ENCODE measurements around the gene IL1B. TPM values are rescaled to one million over a fixed set of nuclear protein-coding genes. Genes with fewer than 3 reads are reported as not detected.

The IL1B gene
- total RNA-seq, 2 donors from 2014 or later, result 0.59 to 2.2 TPM

DNA sequence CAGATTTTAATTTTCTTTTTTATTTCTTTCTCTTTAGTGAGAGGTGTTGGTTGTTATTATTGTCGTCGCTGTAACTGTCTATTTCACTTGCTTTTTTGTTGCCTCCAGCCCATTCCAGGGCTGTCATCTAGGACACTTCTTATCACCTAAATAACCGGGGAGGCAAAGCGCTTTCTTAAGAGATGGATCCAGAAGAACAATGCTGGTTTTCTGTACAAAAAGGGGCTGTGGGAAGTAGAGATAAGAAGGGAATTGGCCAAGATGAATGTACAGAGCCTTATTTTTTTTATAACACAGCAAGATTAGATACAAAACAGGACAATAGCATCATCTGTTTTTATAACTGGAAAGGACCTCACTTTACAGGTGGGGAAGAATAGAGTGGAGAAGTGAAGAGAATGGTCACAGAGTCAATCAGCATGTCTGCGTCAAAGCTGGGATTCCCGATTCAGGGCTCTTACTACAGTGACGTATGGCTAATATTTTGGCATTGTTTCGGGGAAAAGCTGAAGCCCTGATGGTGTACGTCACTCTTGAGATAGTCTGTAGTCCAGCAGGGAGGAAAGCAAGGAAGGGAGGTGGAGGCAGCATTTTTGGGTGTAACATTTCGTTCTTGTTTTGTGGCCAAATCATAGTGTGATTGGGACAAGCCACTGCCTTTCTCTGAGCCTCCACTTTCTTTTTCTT lies 23.2 kb downstream of the IL1B start:
- intact Hi-C loops (cut with DNase I), result no loop called here
- DNase-seq (no peak), ATAC-seq (no peak)

DNA sequence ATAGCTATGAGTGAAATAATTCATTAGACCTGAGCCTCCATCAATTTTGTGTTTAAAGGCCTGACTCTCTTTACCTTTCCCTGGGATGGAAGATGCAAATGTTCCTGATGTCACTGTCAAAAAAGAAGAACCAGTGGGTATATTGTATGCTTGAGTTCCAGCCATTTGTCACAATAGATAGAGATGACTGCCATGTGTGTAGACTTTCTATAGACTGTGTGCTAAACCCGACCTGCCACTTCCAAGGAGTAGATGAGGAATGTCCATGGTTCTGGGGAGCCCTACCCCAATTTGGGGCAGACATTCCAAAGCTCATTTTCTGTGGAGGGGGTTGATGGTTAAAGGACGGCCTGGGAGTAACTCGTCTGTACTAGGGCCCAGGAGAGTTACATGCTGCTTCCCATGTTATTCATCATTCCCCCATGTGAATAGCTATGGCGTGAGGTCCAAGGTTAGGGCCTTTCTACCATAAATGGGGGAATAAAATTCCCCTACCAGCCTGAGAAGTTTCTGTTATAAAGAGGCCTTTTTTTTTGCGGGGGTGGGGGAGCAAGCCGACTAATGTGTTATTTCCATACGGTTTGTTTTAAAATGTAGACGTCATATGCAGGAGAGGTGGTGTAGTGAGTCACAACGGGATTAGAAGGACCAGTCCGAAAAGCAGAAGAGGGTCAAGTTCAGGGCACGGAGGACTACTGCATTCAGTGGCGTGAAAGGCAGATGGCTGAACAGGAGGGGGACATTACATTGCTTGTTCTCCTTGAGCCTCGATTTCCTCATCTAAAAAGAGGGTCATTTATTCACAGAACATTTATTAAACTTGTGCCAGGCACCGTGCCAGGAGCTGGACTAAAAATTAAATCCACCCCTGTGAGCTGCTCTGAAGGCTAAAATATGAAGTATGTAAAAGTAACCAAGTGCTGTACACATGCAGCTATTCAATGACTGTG lies 24.0 kb downstream of the IL1B start:
- DNase-seq, result no peak
- intact Hi-C loops (cut with DNase I), result no loop called here
- ATAC-seq, result peak in 1 of 2 donors; percentile 21

DNA sequence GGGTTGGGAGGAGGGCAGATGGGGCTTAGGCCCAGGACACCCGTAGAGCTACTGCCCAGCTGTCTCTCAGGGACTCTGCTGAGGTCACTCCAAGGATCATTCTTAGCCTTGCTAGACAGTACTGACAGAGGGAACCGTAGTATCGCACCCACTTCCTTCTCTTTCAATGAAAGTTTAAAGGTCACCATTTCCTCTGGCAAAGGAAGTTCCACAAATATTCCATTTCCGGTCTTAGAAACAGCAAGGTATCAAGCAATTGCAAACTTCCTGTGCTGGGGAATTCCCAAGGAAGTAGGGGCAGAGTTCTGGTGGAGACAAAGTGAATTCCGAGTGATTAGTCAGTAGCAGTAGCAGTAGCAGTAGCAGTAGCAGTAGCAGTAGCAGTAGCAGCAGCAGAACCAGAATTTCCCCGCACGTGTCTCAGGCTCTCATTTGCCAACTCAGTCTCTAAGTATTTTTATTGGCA lies 24.7 kb downstream of the IL1B start:
- intact Hi-C loops (cut with DNase I), result no loop called here
- DNase-seq (peak; percentile 38), ATAC-seq (peak; percentile 85 to 86)

DNA sequence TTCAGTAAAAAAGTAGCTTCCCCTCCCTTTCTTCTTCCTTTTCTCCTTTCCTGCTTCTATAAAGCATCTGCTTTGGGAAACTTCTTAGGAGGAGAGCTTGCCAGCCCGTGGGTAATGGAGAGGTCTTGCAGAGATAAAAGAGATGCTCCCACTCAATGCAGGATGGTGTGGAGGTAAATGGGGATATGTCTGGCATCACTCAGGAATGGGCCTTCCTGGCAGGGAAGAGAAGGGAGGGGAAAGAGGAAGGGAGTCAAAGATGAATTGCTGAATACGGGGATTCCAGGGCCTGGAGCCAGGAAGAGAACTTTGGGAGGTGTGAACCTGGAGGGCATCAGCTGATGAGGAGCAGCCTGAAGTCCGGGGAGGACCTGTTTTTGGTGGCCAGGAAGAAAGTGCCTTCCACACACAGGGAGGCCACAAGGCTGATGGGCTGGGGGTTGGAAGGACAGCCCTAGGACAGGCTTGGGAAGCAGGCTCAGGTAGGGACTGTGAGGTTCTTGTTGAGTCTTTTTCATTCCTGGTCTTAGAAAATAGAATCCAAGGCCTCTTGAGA lies 25.2 kb downstream of the IL1B start:
- no peak for DNase-seq
- intact Hi-C loops (cut with DNase I), result no loop called here
- peak; percentile 12 to 48 for ATAC-seq

DNA sequence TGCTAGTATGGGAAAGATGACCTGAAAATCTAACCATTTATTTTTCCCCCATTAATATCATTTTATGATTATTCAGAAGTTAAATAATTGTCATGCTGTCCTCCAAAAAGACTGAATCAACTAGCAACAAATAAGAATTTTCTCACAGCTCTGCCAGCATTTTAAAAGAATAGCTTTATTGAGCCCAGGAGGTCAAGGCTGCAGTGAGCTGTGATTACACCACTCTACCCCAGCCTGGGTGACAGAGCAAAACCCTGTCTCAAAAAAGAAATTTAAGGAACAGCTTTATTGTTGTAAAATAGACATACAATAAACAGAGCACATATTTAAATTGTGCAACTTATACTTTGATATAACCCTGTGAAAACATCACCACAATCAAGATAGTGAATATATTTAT lies 27.5 kb downstream of the IL1B start:
- intact Hi-C loops (cut with DNase I), result no loop called here
- no peak for ATAC-seq
- DNase-seq, result no peak

DNA sequence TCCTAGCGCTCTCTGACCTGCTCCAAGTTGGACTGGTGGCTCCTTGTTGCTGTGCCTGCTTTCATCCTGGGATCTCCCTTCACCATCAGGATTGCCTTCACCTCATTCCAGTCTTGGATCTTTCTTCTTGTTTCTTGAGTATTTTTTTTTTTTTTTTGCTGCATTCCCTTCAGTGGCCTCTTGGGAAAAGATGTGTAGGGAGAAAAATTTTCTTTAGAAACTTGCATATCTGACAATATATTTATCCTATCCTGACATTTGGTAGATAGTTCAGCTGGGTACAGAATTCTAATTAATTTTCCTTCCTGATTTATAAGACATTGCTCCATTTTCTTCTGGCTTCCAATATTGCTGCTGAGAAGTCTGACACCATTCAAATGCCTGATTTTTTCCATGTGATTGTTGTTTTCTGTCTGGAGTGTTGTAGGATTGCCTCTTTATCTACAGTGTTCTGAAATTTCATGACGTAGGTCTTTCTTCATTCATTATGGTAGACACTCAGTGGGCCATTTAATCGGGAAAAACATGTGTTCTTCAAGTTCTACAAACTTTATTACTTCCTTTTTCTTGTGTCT lies 29.3 kb downstream of the IL1B start:
- ATAC-seq (no peak), DNase-seq (no peak)
- intact Hi-C loops (cut with DNase I), result no loop called here

DNA sequence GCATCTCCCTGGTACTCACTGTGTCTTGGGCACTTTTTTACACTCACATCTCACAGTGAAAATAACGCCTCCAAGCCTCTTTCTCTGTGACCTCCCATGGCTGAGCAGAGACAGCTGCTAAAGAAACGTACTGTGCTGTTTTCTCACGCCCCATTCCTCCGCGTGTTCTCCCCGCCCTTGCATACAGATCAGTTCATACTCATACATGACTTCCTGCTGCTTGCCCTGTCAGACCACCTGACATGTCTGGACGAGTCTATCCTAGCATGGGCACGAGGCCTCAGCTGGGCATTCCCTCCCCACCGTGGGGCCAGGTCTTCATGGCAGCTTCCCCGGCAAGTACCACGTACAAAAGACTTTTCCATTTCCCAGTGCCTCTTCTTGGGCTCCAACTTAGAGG lies 31.0 kb downstream of the IL1B start:
- ATAC-seq (no peak), DNase-seq (no peak)
- intact Hi-C loops (cut with DNase I), result no loop called here

DNA sequence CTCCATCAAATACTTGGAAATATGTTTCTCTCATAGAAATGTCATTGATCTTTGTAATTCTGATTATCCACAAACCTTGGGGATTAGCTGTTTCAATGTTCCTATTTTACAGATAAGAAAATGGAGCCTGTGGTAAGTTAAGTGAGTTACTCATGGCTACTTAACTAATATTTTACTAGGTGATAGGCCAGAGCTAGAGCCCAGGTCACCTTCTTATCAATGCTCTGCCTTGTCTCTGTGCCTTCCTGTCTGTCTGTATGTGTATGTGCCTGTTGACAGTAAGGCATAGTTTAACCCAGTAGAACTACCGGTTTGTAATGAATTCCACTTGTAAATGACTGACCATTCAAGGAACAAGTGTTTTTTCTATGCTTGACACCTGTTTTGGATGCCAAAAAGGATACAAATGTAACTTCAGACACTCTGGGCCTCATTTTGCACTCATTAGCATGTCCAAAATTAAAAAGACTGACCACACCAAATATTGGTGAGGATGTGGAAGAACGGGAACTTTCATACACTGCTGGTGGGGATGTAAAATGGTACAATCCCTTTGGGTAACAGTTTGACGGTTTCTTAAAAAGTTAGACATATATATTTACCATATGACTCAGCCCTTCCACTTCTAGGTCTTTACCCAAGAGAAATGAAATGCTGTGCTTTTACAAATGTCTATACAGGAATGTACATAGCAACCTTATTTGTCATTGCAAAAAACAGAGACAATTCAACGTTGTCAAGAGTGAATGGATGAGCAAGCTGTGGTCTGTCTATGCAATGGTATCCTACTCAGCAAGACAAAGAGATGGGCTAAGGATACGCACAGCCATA lies 32.7 kb downstream of the IL1B start:
- intact Hi-C loops (cut with DNase I), result no loop called here
- no peak for ATAC-seq
- DNase-seq, result no peak

DNA sequence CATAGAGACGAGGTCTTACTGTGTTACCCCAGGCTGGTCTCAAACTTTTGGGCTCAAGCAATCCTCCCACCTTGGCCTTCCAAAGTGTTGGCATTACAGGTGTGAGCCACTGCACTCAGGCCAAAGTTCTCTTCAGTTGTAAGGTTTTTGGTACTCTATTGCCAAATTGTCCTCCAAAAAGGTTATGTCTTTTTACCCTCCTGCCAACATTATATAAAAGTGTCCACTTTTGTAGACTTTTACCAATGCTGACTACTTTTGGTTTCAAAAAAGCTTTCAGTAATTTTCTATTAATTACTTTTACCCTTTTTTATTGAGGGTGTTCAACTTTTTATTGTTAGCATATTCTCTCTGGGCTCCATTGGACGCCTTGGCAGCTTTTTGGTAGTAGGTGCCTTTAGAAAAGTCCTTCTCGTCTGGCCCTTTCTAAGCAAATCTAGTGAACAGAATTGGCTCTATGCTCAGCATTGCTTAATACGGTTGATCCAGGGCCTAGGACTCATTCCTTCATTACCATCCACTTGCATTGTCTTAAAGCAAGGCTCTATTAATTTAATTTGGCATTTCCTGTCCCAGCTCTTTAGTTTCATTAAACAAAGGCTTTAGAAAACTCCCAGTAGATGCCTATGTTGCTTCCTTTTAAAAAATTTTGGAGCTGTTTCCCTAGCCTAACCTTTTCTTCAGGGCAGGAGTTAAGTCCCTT lies 35.5 kb downstream of the IL1B start:
- no peak for ATAC-seq
- DNase-seq, result no peak
- intact Hi-C loops (cut with DNase I), result no loop called here

DNA sequence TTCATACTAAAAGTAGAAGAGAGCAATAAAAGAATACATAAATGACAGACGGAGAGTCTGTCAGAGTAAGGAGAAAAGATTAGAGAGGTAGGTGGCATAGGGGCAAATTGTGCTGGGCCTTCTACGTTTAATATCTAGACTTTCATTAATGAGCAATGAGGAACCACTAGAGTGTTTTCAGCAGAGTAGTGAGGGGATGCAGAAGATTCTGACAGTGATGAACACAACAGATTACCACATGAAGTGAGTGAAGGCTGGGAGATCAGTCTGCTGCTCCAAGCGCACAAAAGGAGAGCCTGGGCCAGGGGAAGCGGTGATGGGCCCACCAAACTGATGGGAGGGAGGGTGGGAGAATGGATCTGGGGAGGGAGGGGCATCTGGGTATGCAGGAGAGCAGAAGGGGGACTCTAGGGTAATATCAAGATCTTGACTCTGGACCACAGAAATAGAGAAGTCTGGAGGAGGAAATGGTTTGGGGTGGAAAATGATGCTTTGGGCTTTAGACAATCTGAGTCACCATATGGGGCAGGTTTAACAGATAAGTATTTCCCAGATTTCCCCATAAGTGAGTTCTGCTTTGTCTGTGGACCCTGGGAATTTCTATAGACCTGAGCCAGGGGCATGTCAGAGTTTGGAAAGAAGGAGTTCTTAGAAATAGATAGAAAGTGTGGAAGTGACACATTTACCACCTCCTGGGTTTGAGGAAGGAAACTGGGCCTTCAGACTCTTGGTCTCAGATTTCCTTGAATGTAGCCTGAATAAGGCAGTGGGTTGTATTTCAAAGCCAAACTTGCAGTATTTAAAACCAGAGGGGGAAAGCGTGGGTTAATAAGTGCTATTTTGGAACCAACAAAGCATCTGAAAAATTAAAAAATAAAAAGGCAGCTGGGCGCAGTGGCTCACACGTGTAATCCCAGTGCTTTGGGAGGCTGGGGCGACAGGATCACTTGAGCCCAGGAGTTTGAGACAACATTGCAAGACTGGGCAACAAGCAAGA lies 37.3 kb downstream of the IL1B start:
- DNase-seq, result no peak
- intact Hi-C loops (cut with DNase I), result no loop called here
- ATAC-seq, result no peak

DNA sequence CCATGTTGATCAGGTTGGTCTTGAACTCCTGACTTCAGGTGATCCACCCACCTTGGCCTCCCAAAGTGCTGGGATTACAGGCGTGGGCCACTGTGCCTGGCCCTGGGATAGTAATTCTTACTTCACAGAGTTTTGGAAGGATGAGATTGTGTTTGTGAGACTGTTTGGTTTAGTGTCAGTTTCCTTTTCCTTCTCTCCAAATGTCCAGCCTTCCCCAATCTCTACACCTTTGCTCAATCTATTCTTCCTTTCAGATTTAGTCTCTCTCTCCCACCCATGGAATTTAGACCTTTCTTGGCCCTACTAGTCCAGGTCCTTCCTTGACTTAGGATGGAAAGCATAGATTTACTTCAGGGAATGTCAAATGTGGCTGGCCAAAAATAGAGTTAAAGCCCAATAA lies 40.1 kb downstream of the IL1B start:
- intact Hi-C loops (cut with DNase I), result no loop called here
- ATAC-seq (no peak), DNase-seq (no peak)

DNA sequence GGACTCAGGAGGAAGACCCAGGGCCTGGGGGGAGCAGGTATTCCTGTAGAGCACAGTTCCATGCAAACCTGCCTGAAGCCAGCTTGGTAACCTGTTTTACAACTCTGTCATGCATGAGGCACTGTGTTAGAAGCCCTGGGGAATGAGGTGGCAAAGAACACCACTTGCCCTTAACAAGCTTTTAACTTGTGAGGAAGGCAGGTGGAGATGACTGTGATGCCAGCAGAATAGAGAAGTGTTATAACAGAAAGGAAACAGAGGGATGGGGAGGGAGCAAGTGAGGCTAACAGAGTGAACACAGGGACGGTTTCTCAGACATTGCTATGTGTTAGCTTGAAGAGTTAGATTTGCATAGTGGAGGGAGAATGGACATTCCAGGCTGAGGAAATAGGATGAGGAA lies 40.8 kb downstream of the IL1B start:
- ATAC-seq (no peak), DNase-seq (no peak)

DNA sequence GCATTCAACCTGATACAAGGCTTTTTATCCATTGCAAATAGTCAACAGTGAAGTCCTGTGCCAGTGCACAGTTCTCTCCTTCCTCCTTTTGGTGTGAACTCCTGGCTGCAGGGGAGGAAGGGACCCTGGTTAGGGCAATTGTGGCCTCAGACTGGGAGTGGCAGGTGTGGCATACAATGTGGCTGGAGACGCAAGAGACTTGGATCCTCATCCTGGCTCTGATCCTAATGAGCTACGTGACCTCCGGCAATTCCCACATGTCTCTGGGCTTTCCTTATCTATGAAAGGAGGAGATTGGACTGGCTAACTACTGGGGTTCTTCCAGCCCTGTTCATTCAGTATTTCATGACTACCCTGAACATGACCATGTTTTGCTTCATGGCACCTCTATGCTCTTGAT lies 41.7 kb downstream of the IL1B start:
- intact Hi-C loops (cut with DNase I), result no loop called here
- DNase-seq (no peak), ATAC-seq (peak in 1 of 2 donors; percentile 13)

More for the DNA sequence above, 40.8 kb downstream of the IL1B start:
- intact Hi-C loops (cut with DNase I), result no loop called here

DNA sequence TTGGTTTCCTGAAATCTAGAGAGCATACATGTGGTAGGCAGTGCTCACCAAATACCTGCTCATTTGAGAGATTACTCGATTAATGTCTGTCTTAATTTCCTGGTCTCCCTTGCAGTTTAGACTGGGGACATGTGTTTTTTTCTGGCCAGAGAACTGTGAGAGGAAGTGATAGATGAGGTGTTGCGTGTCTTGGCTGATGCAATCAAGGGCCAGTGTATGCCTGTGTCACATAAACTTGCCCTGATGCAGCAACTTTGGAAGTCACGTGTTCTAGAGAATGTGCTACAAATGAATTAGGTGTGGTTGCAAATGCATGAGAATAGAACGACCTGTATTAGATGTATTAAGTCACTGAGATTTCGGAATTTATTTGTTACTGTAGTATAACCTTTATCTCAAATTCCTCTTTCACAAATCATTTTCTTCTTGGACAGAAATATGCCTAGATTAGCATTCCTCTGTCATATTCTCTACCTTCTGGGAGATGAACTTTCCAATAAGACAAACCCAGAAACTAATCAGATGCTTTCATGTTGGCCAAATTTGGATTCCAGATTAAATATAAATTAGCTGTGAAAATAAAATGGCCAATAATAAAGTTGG lies 42.3 kb downstream of the IL1B start:
- ATAC-seq (peak; percentile 55 to 75), DNase-seq (peak; percentile 63)
- intact Hi-C loops (cut with DNase I), result no loop called here

DNA sequence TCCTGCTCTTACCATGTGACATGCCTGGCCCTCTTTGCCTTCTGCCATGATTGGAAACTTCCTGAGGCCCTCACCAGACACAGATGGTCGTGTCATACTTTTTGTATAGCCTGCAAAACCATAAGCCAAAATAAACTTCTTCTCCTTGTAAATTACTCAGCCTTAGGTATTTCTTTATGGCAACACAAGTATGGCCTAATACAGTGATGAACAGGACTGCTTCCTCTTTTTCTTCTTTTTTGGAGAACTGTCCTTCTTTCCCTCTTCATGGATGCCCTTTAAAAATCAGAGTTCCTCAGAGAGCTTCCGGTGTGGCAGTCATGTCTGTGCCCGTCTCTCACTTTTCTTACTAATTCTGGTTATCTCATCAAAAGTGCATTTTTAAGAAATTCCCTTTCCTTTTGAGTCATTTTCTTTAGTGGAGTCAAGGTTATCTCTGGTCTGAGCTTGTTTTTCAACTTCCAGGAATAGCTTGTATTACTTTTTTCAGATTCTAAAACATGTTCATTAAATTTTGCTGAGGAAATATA lies 43.1 kb downstream of the IL1B start:
- ATAC-seq, result peak in 1 of 2 donors; percentile 66
- DNase-seq, result no peak
- intact Hi-C loops (cut with DNase I), result no loop called here

DNA sequence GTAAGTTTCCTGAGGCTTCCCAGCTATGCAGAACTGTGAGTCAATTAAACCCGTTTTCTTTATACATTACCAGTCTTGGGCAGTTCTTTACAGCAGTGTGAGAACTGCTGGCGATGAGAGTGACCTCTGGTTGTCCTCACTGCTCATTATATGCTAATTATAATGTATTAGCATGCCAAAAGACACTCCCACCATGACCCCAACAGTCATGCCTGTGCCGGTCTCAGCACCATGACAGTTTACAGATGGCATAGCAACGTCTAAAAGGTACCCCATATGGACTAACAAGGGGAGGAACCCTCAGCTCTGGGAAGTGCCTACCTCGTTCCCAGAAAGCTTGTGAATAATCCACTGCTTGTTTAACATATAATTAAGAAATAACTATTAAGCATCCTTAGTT lies 44.2 kb downstream of the IL1B start:
- no peak for ATAC-seq
- intact Hi-C loops (cut with DNase I), result no loop called here

More for the DNA sequence above, 44.2 kb downstream of the IL1B start:
- DNase-seq, result no peak
